K562 (cell line): ENCODE data around the gene LY6G6F. TPM values are rescaled to one million over a fixed set of nuclear protein-coding genes. Genes with fewer than 3 reads are reported as not detected.

Experiments
- CHD2 ChIP-seq: IDR thresholded peaks from 2 replicates; pipeline ENCODE4 v1.6.1; 2011; ENCODE audit warnings: low read depth, low read length
- MEIS2 ChIP-seq: fragments of 450-650 bp; IDR thresholded peaks from 2 replicates; pipeline ENCODE4 v1.6.1; 2014; ENCODE audit warnings: mild to moderate bottlenecking; ENCODE audit not compliant: partially characterized antibody
- NCOA6 ChIP-seq: fragments of 450-650 bp; IDR thresholded peaks from 2 replicates; pipeline ENCODE4 v1.6.1; 2017; ENCODE audit warnings: mild to moderate bottlenecking
- TCF3 ChIP-seq: sonication (generic); formaldehyde crosslinking; IDR thresholded peaks from 2 replicates; pipeline ENCODE4 v1.4.0; 2020; ENCODE audit warnings: mild to moderate bottlenecking, missing genetic modification reagents
- polyA plus RNA-seq, 8 experiments: library from polyadenylated mRNA; depleted of rRNA in 4 of 8; stranded (reverse) in 5 of 8; unstranded in 3 of 8; fragments of >200 nt; fragmentation: Nextera tagmentation in 2 of 8; fragmentation: Illumina TruSeq in 1 of 8; extraction: Ambion mirVana in 2 of 8; extraction: Trizol in 1 of 8; gene quantifications; 2 replicates each; pipeline versions ENCODE4 v1.2.1 to v1.2.3, GENCODE V29; 2011 to 2014; ENCODE audit warnings: inconsistent platforms in 1 of 8, missing spikeins in 1 of 8
- total RNA-seq, 7 experiments: library from RNA; depleted of rRNA in 6 of 7; stranded (reverse); fragments of >200 nt in 6 of 7; fragmentation: Illumina TruSeq in 2 of 7; extraction: Trizol in 2 of 7; gene quantifications; 2 replicates each; pipeline versions ENCODE4 v1.2.1 to v1.2.3, GENCODE V29; 2011 to 2021; ENCODE audit warnings: low replicate concordance in 1 of 7
- TF ChIP-seq, protein P1 (sequence below): fragments of 450-650 bp; IDR thresholded peaks from 2 replicates; pipeline ENCODE4 v1.6.1; 2016; ENCODE audit warnings: low read depth
- TF ChIP-seq, protein P2 (sequence below), 2 experiments: fragments of 450-650 bp in 1 of 2; sonication (generic) in 1 of 2; formaldehyde crosslinking in 1 of 2; IDR thresholded peaks; 2 replicates each; pipeline versions ENCODE4 v1.7.1 to v1.9.0; 2016 to 2022; ENCODE audit warnings: inconsistent platforms in 1 of 2, mild to moderate bottlenecking in 1 of 2, missing genetic modification reagents in 1 of 2
- TF ChIP-seq, protein P3 (sequence below): fragments of 250-450 bp; sonication (Bioruptor Pico); IDR thresholded peaks from 2 replicates; pipeline ENCODE4 v1.4.0; 2020; ENCODE audit warnings: borderline replicate concordance

Gene LY6G6F
- total and polyA plus RNA-seq, 9 of the 15 experiments (the other 6 are each of a cell fraction or from before 2014, with no cell fraction given), result 0.14 to 0.50 (median 0.28) TPM; not detected in 2

DNA sequence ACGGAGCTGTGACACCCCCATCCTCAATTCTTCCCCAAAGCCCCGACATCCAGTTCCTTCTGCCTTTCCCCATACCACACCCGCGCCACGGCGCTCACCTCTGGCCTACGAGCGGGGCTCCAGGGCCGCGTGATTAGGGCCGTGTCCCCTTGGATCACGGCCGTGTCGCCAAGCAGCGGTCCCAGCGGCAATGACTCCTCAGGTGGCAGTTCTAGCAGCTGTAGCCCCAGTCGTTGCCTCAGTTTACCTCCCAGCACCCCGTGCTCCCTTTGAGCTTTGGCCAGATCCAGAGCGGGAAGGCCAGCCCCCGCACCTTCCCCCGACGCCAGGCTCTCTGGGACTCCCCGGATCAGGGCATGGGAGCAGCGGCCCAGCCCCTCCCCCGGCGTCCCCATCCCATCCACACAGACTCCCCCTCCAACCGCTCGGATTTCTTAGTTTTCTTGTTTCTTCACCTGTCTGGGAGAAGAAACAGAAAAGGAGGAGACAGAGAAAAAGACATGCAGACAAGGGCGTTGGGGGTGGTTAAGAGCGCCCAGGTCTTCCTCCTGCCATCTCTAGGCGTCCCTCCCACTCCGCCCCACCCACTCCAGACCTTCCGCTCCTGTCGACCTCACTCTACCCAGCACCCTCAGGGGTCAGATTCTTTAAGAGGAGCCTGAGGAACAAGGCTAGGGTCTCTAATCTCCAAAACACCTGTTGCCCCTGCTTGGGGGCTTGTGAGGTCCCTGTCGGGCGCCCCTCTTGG is 22.3 kb downstream of the LY6G6F start, which contains the start of gene DDAH2 (continued):
- TF ChIP-seq, protein P1, sequence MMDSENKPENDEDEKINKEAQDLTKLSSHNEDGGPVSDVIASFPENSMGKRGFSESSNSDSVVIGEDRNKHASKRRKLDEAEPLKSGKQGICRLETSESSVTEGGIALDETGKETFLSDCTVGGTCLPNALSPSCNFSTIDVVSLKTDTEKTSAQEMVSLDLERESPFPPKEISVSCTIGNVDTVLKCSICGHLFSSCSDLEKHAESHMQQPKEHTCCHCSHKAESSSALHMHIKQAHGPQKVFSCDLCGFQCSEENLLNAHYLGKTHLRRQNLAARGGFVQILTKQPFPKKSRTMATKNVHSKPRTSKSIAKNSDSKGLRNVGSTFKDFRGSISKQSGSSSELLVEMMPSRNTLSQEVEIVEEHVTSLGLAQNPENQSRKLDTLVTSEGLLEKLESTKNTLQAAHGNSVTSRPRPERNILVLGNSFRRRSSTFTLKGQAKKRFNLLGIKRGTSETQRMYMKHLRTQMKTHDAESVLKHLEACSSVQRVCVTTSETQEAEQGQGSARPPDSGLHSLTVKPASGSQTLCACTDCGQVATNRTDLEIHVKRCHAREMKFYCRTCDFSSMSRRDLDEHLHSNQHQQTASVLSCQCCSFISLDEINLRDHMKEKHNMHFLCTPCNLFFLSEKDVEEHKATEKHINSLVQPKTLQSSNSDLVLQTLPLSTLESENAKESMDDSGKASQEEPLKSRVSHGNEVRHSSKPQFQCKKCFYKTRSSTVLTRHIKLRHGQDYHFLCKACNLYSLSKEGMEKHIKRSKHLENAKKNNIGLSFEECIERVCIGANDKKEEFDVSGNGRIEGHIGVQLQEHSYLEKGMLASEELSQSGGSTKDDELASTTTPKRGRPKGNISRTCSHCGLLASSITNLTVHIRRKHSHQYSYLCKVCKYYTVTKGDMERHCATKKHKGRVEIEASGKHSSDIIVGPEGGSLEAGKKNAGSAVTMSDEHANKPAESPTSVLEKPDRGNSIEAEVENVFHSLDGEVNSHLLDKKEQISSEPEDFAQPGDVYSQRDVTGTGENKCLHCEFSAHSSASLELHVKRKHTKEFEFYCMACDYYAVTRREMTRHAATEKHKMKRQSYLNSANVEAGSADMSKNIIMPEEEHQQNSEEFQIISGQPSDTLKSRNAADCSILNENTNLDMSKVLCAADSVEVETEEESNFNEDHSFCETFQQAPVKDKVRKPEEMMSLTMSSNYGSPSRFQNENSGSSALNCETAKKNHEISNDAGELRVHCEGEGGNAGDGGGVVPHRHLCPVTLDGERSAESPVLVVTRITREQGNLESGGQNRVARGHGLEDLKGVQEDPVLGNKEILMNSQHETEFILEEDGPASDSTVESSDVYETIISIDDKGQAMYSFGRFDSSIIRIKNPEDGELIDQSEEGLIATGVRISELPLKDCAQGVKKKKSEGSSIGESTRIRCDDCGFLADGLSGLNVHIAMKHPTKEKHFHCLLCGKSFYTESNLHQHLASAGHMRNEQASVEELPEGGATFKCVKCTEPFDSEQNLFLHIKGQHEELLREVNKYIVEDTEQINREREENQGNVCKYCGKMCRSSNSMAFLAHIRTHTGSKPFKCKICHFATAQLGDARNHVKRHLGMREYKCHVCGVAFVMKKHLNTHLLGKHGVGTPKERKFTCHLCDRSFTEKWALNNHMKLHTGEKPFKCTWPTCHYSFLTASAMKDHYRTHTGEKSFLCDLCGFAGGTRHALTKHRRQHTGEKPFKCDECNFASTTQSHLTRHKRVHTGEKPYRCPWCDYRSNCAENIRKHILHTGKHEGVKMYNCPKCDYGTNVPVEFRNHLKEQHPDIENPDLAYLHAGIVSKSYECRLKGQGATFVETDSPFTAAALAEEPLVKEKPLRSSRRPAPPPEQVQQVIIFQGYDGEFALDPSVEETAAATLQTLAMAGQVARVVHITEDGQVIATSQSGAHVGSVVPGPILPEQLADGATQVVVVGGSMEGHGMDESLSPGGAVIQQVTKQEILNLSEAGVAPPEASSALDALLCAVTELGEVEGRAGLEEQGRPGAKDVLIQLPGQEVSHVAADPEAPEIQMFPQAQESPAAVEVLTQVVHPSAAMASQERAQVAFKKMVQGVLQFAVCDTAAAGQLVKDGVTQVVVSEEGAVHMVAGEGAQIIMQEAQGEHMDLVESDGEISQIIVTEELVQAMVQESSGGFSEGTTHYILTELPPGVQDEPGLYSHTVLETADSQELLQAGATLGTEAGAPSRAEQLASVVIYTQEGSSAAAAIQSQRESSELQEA, result no peak
- TF ChIP-seq CHD2 (no peak), NCOA6 (no peak), TCF3 (peak; percentile 43), MEIS2 (no peak)
- TF ChIP-seq, protein P2, sequence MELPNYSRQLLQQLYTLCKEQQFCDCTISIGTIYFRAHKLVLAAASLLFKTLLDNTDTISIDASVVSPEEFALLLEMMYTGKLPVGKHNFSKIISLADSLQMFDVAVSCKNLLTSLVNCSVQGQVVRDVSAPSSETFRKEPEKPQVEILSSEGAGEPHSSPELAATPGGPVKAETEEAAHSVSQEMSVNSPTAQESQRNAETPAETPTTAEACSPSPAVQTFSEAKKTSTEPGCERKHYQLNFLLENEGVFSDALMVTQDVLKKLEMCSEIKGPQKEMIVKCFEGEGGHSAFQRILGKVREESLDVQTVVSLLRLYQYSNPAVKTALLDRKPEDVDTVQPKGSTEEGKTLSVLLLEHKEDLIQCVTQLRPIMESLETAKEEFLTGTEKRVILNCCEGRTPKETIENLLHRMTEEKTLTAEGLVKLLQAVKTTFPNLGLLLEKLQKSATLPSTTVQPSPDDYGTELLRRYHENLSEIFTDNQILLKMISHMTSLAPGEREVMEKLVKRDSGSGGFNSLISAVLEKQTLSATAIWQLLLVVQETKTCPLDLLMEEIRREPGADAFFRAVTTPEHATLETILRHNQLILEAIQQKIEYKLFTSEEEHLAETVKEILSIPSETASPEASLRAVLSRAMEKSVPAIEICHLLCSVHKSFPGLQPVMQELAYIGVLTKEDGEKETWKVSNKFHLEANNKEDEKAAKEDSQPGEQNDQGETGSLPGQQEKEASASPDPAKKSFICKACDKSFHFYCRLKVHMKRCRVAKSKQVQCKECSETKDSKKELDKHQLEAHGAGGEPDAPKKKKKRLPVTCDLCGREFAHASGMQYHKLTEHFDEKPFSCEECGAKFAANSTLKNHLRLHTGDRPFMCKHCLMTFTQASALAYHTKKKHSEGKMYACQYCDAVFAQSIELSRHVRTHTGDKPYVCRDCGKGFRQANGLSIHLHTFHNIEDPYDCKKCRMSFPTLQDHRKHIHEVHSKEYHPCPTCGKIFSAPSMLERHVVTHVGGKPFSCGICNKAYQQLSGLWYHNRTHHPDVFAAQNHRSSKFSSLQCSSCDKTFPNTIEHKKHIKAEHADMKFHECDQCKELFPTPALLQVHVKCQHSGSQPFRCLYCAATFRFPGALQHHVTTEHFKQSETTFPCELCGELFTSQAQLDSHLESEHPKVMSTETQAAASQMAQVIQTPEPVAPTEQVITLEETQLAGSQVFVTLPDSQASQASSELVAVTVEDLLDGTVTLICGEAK (IDR thresholded peaks at IDR 0.05), result no peak
- TF ChIP-seq, protein P2 (CRISPR knock-in tag; IDR thresholded peaks at IDR 0.05), result no peak
- TF ChIP-seq, protein P3, sequence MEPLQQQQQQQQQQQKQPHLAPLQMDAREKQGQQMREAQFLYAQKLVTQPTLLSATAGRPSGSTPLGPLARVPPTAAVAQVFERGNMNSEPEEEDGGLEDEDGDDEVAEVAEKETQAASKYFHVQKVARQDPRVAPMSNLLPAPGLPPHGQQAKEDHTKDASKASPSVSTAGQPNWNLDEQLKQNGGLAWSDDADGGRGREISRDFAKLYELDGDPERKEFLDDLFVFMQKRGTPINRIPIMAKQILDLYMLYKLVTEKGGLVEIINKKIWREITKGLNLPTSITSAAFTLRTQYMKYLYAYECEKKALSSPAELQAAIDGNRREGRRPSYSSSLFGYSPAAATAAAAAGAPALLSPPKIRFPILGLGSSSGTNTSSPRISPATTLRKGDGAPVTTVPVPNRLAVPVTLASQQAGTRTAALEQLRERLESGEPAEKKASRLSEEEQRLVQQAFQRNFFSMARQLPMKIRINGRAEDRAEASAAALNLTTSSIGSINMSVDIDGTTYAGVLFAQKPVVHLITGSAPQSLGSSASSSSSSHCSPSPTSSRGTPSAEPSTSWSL (CRISPR knock-in tag), result 0 out of 2 replicates have a peak, but pooled peaks have one; percentile 59
